GM19455 (cell line): ENCODE results near the gene GSTT2B.
"Not testable (repeated sequence)": the region's sequence is repeated elsewhere in the genome, so short reads cannot be mapped to it uniquely, and the experiment has no call there.

ENCODE experiments used
- ATAC-seq: cut with Tn5 transposase; IDR thresholded peaks from one replicate; pipeline ENCODE4 v1.9.1; 2021; ENCODE audit not compliant: unreplicated experiment

The GSTT2B gene

DNA sequence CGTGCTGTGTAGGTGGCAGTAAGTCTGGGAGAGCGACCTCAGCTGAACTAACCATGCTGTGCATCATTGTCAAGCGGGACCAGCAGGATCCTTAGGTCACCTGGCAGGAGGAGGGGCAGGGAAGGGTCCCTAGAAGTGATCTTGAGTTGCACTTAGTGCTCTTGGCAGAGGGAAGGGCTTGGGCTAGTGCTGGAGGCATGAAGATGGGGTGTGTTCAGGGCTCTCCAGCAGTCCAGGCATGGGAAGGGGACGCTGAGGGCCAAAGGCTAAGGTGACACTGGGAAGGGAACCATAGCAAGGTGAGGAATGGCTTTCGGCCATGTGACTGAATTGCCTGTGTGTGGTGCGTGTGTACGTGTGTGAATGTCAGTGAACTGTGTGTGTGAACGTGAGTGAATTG is 25.1 kb upstream of the GSTT2B start:
- ATAC-seq: not testable (repeated sequence)

- no peak for ATAC-seq
Observed at GRCh38 chr22:23984430-23984829, 23.4 kb upstream of the GSTT2B start.

DNA sequence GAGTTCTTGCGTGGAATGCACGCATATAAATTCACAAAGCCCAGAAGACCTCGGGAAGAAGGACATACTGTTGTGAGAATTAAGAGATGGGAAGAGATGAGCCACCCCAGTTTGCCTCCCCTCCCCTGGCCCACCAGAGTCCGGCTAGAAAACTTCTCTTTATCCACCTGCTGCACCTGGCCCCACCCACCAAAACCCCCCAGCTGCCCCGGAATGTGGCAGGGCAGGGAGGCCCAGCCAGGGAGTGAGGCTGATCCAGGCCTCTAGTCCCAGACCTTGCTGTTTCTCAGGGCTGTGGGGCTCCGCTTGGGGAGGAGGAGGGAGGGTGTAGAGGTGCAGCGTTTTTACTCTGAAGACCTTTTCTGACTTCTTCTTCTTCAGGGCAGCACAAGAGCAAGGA is 19.6 kb upstream of the GSTT2B start:
- ATAC-seq: not testable (repeated sequence)

- not testable (repeated sequence) for ATAC-seq
Observed at GRCh38 chr22:23979557-23980240, 18.7 kb upstream of the GSTT2B start, which contains the start of gene GSTT2. GSTT2 (plus strand) TSS chr22:23980134.

DNA sequence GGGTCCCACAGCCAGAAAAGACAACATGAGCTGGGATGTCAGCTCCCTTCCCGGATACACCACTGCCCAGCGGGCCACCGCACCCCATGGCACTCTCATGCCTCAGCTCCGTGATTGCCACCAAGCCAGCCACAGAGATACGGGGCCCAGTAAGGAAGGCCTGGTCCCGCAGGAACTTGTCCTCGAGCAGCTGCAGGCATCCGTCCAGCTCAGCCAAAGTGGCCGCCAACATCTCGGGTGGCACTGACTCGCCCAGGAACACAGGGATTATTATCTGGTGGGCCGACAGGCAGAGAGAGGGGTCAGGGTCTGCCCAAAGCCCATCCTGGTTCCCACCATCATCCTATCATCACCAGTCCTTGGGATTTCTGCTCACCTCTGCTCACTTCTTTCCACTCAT is 16.3 kb upstream of the GSTT2B start:
- not testable (repeated sequence) for ATAC-seq

DNA sequence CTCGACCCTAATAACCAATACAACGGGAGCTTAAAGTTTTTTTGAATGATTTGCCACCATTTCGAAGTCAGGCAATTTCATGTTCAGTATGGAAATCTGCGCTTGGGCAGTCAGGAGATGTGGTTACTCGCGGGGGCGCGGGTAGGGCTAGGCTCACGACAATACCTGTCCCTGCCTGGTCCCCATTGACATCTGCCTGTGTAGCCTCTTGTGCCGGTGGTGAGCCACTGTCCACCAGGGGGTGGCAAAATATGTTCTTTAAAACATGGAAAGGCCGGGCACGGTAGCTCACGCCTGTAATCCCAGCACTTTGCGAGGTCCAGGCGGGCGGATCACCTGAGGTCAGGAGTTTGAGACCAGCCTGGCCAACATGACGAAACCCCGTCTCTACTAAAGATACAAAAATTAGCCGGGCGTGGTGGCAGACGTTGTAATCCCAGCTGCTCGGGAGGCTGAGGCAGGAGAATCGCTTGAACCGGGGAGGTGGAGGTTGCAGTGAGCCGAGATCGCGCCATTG is 13.9 kb upstream of the GSTT2B start:
- ATAC-seq: not testable (repeated sequence)

DNA sequence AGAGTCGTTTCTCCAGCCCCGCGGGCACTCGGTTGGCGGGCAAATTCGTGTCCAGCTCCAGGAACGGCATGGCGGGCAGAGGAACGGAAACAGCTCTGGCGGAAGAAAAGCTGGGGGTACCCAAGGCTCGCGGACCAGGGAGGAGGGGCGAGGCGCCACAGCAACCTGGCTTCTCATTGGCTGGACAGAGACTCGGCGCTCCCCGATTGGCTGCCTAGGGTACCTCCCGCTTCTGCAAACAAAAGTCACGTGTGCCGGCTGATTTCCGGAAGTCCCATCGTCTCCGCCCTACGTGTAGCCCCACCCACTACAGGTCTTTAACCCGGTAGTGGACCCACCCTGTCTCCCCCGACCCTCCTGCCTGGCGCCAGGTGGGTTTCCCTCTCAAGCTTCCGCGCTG is 13.3 kb upstream of the GSTT2B start, which contains the start of gene DDT:
TSS of gene DDT (minus strand) at position 97 of the 400 bp plus-strand sequence. CDS start at position 70, 27 bp downstream.
- peak; percentile 92 for ATAC-seq

DNA sequence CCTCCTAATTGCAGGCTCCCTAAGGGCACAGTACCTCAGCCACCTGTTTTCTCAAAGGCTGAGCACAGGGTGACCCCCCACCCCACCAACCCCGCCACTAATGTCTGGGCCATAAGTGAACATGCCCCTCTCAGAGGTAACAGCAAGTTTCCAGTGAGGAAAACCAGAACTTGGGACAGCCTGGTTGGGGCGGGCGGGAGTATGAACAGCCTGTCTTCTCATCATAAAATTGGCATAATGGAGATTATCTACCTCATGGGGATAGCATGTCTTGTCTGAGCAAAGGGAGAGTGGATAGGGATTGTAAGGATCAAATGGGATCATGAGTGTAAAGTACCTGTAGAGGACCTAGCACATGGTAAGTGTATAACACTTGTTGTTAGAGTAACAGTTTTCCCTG is 10.9 kb upstream of the GSTT2B start:
- ATAC-seq: not testable (repeated sequence)

- no peak for ATAC-seq
Observed at GRCh38 chr22:23970816-23971486, 10.0 kb upstream of the GSTT2B start.

DNA sequence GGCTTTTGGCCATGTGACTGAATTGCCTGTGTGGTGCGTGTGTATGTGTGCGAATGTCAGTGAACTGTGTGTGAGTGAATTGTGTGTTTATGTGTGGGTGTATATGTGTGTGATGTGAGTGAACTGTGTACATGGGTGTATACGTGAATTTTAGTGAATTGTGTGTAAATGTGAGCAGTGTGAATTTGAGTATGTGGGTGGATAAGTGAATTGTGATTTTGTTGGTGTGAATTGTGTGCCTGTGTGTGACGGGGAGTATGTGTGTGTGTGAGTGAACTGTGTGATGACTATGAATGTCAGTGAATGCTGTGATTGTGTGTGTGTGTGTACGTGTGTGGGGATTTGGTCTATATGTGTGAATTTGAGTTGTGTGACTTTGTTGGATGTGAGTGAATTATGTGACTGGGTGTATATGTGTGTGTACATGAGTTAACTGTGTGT is 9.2 kb upstream of the GSTT2B start:
- no peak for ATAC-seq

DNA sequence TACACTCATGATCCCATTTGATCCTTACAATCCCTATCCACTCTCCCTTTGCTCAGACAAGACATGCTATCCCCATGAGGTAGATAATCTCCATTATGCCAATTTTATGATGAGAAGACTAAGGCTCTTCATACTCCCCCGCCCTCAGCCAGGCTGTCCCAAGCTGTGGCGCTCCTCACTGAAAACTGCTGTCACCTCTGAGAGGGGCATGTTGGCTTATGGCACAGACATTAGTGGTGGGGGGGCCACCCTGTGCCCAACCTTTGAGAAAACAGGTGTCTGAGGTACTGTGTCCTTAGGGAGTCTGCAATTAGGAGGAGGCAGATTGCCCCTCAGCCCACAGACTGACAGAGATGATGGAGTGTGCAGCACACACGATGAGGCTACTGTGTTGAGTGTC is 8.1 kb upstream of the GSTT2B start:
- no peak for ATAC-seq

DNA sequence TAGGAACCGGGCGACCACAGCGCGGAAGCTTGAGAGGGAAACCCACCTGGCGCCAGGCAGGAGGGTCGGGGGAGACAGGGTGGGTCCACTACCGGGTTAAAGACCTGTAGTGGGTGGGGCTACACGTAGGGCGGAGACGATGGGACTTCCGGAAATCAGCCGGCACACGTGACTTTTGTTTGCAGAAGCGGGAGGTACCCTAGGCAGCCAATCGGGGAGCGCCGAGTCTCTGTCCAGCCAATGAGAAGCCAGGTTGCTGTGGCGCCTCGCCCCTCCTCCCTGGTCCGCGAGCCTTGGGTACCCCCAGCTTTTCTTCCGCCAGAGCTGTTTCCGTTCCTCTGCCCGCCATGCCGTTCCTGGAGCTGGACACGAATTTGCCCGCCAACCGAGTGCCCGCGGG is 5.6 kb upstream of the GSTT2B start, which contains the start of gene DDTL:
TSS of gene DDTL (plus strand) at position 321 of the 400 bp plus-strand sequence. CDS start at position 348, 27 bp downstream.
- ATAC-seq: peak; percentile 92

- ATAC-seq: peak; percentile 31
Observed at GRCh38 chr22:23966094-23966493, 5.1 kb upstream of the GSTT2B start.

- ATAC-seq: not testable (repeated sequence)
Observed at GRCh38 chr22:23956301-23956900, 4.6 kb downstream of the GSTT2B start.

GRCh38 chr22:23955886-23956285 is 5.1 kb downstream of the GSTT2B start:
- ATAC-seq: not testable (repeated sequence)

DNA sequence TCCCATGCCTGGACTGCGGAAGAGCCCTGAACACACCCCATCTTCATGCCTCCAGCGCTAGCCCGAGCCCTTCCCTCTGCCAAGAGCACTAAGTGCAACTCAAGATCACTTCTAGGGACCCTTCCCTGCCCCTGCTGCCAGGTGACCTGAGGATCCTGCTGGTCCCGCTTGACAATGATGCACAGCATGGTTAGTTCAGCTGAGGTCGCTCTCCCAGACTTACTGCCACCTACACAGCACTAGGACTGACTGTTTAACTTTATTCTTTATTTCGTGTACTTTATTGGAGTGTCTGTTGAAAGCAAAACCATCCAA is 6.0 kb downstream of the GSTT2B start:
- ATAC-seq: not testable (repeated sequence)

- ATAC-seq: not testable (repeated sequence)
Observed at GRCh38 chr22:23954193-23954990, 6.6 kb downstream of the GSTT2B start.

DNA sequence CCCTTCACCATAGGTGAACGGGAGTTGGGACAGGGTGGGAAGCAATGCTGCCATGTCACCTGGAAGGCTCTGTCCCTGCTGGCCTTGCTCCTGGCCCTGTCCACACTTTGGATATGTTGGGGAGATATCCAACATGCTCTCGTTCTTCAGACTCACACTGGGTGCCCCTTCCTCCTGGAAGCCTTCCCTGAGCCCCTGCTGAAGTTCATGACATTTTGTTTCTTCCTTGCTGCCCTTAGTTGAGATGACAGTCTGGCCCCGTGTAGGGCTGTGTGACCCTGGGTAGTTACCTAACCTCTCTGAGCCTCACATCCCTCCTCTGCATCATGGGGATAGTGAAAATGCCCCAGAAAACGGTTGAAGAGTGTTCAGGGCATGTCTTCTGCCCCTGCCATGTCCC is 7.5 kb downstream of the GSTT2B start:
- ATAC-seq: not testable (repeated sequence)

DNA sequence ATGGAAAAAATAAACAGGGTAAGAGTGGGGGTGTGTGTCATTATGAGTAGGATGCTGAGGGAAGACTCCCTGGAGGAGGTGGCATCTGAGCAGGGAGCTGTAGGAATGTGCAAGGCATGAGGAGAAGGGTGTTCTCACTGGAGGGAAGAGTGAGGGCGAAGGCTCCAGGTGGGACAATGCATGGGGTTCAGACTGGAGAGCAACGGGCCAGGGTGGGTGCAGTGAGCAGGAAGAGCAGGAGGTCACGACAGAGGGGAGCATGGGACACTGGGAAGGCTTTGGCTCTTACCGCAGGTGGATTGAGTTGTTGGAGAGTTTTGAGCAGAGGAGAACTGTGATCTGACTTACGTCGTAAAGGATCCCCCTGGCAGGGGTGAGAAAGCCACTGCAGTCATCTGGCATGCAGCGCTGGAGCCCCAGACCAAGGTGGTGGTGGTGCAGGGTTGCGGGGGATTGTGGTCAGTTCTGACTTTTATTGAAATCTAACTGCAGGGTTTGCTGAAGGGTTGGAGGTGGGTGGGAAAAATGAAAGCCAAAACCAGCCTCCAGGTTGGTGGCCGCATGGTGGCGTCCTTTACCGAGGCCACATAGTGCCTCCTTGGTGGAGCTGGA is 8.1 kb downstream of the GSTT2B start:
- ATAC-seq: not testable (repeated sequence)

DNA sequence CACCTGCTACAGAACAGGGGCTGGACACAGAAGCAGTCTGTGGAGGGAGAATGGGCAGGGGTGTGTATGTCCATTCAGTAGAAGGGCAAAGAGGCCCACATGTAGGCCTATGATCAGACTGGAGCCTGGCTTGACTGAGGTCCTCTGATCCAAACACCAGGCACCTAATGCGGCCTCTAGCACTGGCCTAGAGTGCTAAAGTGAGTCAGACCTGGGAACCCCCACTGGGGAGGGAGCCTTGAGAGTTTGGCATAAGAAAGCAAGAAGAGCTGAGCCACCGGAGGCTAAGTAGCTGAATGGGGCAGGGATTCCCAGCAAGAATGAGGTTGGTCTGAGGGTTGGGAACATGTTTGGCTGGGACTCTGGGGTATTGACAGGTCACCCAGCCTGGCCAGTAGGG is 9.6 kb downstream of the GSTT2B start:
- ATAC-seq: not testable (repeated sequence)
